GM12865 (cell line): Measurements from ENCODE around the gene DTHD1.
A peak's percentile ranks its signal among the peaks of the same experiment; 100 is the strongest.

ENCODE experiments used
- DNase-seq: peaks from one replicate; pipeline ENCODE4 v3.0.0; 2010; ENCODE audit warnings: low read depth
- H3K4me3 ChIP-seq: 2 replicates; pipeline ENCODE4 v1.5.1; 2011; ENCODE audit warnings: mild to moderate bottlenecking, low read depth, low read length, control low read depth
- CTCF ChIP-seq: IDR thresholded peaks from 2 replicates; pipeline ENCODE4 v1.5.1; 2011; ENCODE audit warnings: low read length, control low read depth, low read depth, inconsistent platforms; ENCODE audit not compliant: insufficient read depth; ENCODE audit errors: missing control alignments

DTHD1 gene

GRCh38 chr4:36322921-36323354 is 41.5 kb downstream of the DTHD1 start:
- no peak for TF ChIP-seq CTCF
- DNase-seq = peak; percentile 71
- H3K4me3 ChIP-seq = peak overlapping the region; percentile 27; the same call in 1 of the 2 replicates

GRCh38 chr4:36323816-36324419 is 42.5 kb downstream of the DTHD1 start:
- H3K4me3 ChIP-seq = no peak overlapping the region
- no peak for TF ChIP-seq CTCF
- no peak for DNase-seq

- DNase-seq = peak; percentile 65
- H3K4me3 ChIP-seq = no peak overlapping the region
- TF ChIP-seq CTCF = no peak
Measured at GRCh38 chr4:36324808-36325207, 43.4 kb downstream of the DTHD1 start.

GRCh38 chr4:36325499-36325898 is 44.1 kb downstream of the DTHD1 start:
- TF ChIP-seq CTCF = no peak
- peak; percentile 79 for DNase-seq
- no peak overlapping the region for H3K4me3 ChIP-seq

- DNase-seq = no peak
- H3K4me3 ChIP-seq = no peak overlapping the region
- TF ChIP-seq CTCF = no peak
Measured at GRCh38 chr4:36325926-36326325, 44.5 kb downstream of the DTHD1 start.

GRCh38 chr4:36326476-36327029 is 45.1 kb downstream of the DTHD1 start:
- no peak for TF ChIP-seq CTCF
- no peak overlapping the region for H3K4me3 ChIP-seq
- no peak for DNase-seq

GRCh38 chr4:36327400-36327799 is 46.0 kb downstream of the DTHD1 start:
- DNase-seq = no peak
- H3K4me3 ChIP-seq = no peak overlapping the region
- TF ChIP-seq CTCF = no peak
